Upper lobe of left lung (tissue), 6 donors: ENCODE data around the gene FAM168A. TPM values are rescaled to one million over a fixed set of nuclear protein-coding genes. Genes with fewer than 3 reads are reported as not detected.
A peak's percentile ranks its signal among the peaks of the same experiment; 100 is the strongest.

ENCODE experiments used
- ATAC-seq, 2 donors: fragments of 200-7000 bp; cut with Tn5 transposase; one replicate each; pipeline ENCODE4 v1.9.1; 2022; ENCODE audit warnings: mild to moderate bottlenecking in 2 of 2, moderate library complexity in 2 of 2; ENCODE audit not compliant: low FRiP score in 2 of 2
- DNase-seq, 2 donors: peaks; one replicate each; pipeline ENCODE4 v3.0.0-alpha.2; 2019 to 2020
- H3K27ac ChIP-seq, 4 donors: fragments of 200-600 bp; sonication (generic); one replicate each; pipeline ENCODE4 v1.5.1; 2016 to 2019
- H3K27me3 ChIP-seq, 4 donors: fragments of 200-600 bp; sonication (generic); one replicate each; pipeline ENCODE4 v1.5.1; 2017 to 2019
- H3K36me3 ChIP-seq, 4 donors: fragments of 200-600 bp; sonication (generic); one replicate each; pipeline ENCODE4 v1.5.1; 2016 to 2019
- H3K4me1 ChIP-seq, 4 donors: fragments of 200-600 bp; sonication (generic); one replicate each; pipeline ENCODE4 v1.5.1; 2018 to 2019
- H3K4me3 ChIP-seq, 4 donors: fragments of 200-600 bp; sonication (generic); one replicate each; pipeline ENCODE4 v1.5.1; 2017 to 2019; ENCODE audit warnings: mild to moderate bottlenecking in 2 of 4, moderate library complexity in 1 of 4
- H3K9me3 ChIP-seq, 4 donors: fragments of 200-600 bp; sonication (generic); one replicate each; pipeline ENCODE4 v1.5.1; 2018 to 2019
- CTCF ChIP-seq, 6 experiments: fragments of 450-650 bp in 4 of 6; fragments of 200-600 bp in 2 of 6; sonication (generic) in 2 of 6; IDR thresholded peaks; one replicate each; pipeline ENCODE4 v1.5.1; 2016 to 2019; ENCODE audit warnings: antibody characterized with exemption in 6 of 6
- EP300 ChIP-seq, 4 donors: sonication (generic); formaldehyde crosslinking; IDR thresholded peaks; one replicate each; pipeline ENCODE4 v1.5.1; 2017; ENCODE audit warnings: antibody characterized with exemption in 4 of 4, control low read depth in 2 of 4
- POLR2A ChIP-seq, 4 donors: fragments of 450-650 bp; IDR thresholded peaks; one replicate each; pipeline ENCODE4 v1.5.1; 2016 to 2017; ENCODE audit warnings: antibody characterized with exemption in 4 of 4, mild to moderate bottlenecking in 2 of 4
- POLR2AphosphoS5 ChIP-seq, 2 donors: sonication (generic); formaldehyde crosslinking; IDR thresholded peaks; one replicate each; pipeline ENCODE4 v1.5.1; 2017; ENCODE audit warnings: antibody characterized with exemption in 2 of 2
- WGBS, 2 donors: methylation state at CpG; one replicate each; pipeline ENCODE4 v1.1.5; 2017 to 2018; 5-methylcytosine and 5-hydroxymethylcytosine counted together
- total RNA-seq, 6 donors: library from RNA; depleted of rRNA in 4 of 6; stranded (reverse); fragments of >200 nt in 4 of 6; gene quantifications; one replicate each; pipeline versions ENCODE4 v1.1.0 to v1.2.1, GENCODE V29; 2016 to 2021
- donor health status: DM: no; HTN: no; CAD: no; lungs with moderate emphysema.
- donor health status: DM: no; HTN: yes; CAD: no; lungs with severe emphysema.

FAM168A gene
- total RNA-seq, 6 donors from 2014 or later, result 15.7 to 30.7 (median 24.1) TPM

- Histone ChIP-seq H3K9me3 (no peaks in the 10 kb centered on the region), H3K4me3 (no peak overlapping the region), H3K27me3 (no peaks in the 10 kb centered on the region), H3K36me3 (no peaks in the 10 kb centered on the region), H3K27ac (peak overlapping the region in 3 of 4 donors; percentile 32 to 54 (median 50)), H3K4me1 (peaks cover 0 to 7% (median 4%) of the 10 kb centered on the region in 4 donors)
- DNase-seq, result no peak
- peak in 1 of 2 donors; percentile 44 for ATAC-seq
- 51 to 57% methylated on average over 4 of the region's 4 CpGs for WGBS, 2 donors
- TF ChIP-seq POLR2A (IDR thresholded peaks at IDR 0.05) (no peak), EP300 (IDR thresholded peaks at IDR 0.05) (no peak), CTCF (IDR thresholded peaks at IDR 0.05) (no peak), POLR2AphosphoS5 (IDR thresholded peaks at IDR 0.05) (no peak)
These were observed 25.1 kb upstream of the FAM168A start for GRCh38 chr11:73622926-73623593.

GRCh38 chr11:73614591-73614990, 16.7 kb upstream of the FAM168A start:
- Histone ChIP-seq H3K36me3 (no peaks in the 10 kb centered on the region), H3K9me3 (no peaks in the 10 kb centered on the region), H3K4me3 (no peak overlapping the region), H3K27ac (no peak overlapping the region), H3K27me3 (no peaks in the 10 kb centered on the region), H3K4me1 (no peaks in the 10 kb centered on the region)
- TF ChIP-seq CTCF (IDR thresholded peaks at IDR 0.05) (no peak), EP300 (IDR thresholded peaks at IDR 0.05) (no peak), POLR2AphosphoS5 (IDR thresholded peaks at IDR 0.05) (no peak), POLR2A (IDR thresholded peaks at IDR 0.05) (no peak)
- no peak for DNase-seq
- ATAC-seq, result no peak

- H3K36me3 ChIP-seq, result no peaks in the 10 kb centered on the region
- 90 to 94% methylated on average over 5 of the region's 5 CpGs for whole genome bisulfite sequencing, 2 donors
- H3K27me3 ChIP-seq, result no peaks in the 10 kb centered on the region
- no peak for DNase-seq
- no peak overlapping the region for H3K4me3 ChIP-seq
- no peak for TF ChIP-seq EP300 (IDR thresholded peaks at IDR 0.05)
- H3K27ac ChIP-seq, result no peak overlapping the region
- no peak for ATAC-seq
- H3K4me1 ChIP-seq, result no peaks in the 10 kb centered on the region
- no peaks in the 10 kb centered on the region for H3K9me3 ChIP-seq
These were observed 14.8 kb upstream of the FAM168A start for GRCh38 chr11:73612601-73613140.

- H3K4me1 ChIP-seq, result peaks cover 8 to 20% (median 15%) of the 10 kb centered on the region in 4 donors
- no peaks in the 10 kb centered on the region for H3K9me3 ChIP-seq
- no peak for TF ChIP-seq POLR2AphosphoS5 (IDR thresholded peaks at IDR 0.05)
- TF ChIP-seq POLR2A (IDR thresholded peaks at IDR 0.05), result no peak
- no peak for TF ChIP-seq CTCF (IDR thresholded peaks at IDR 0.05)
- no peak for TF ChIP-seq EP300 (IDR thresholded peaks at IDR 0.05)
- H3K4me3 ChIP-seq, result peak overlapping the region; percentile 59 to 87 (median 70)
- ATAC-seq (no peak), DNase-seq (no peak)
- H3K27ac ChIP-seq, result peak overlapping the region; percentile 61 to 90 (median 78)
- no peaks in the 10 kb centered on the region for H3K36me3 ChIP-seq
- WGBS, 2 donors, result 34 to 35% methylated on average over 20 of the region's 20 CpGs
- H3K27me3 ChIP-seq, result no peaks in the 10 kb centered on the region
These were observed 937 bp upstream of the FAM168A start for GRCh38 chr11:73598719-73599379.

GRCh38 chr11:73597336-73597955, 466 bp downstream of the FAM168A start:
- Histone ChIP-seq H3K36me3 (no peaks in the 10 kb centered on the region), H3K4me3 (peak overlapping the region; percentile 59 to 87 (median 70)), H3K27ac (peak overlapping the region; percentile 61 to 90 (median 78)), H3K27me3 (no peaks in the 10 kb centered on the region), H3K9me3 (no peaks in the 10 kb centered on the region), H3K4me1 (peaks cover 8 to 20% (median 15%) of the 10 kb centered on the region in 4 donors)
- ATAC-seq, result no peak
- TF ChIP-seq EP300 (IDR thresholded peaks at IDR 0.05) (no peak), POLR2A (IDR thresholded peaks at IDR 0.05) (no peak), CTCF (IDR thresholded peaks at IDR 0.05) (no peak), POLR2AphosphoS5 (IDR thresholded peaks at IDR 0.05) (no peak)
- DNase-seq, result no peak
- WGBS, 2 donors, result 4 to 5% methylated on average over 14 to 23 of the region's 27 CpGs
